ENCODE data around the gene SUSD1.
A peak's percentile ranks its signal among the peaks of the same experiment; 100 is the strongest.

Gene SUSD1

DNA sequence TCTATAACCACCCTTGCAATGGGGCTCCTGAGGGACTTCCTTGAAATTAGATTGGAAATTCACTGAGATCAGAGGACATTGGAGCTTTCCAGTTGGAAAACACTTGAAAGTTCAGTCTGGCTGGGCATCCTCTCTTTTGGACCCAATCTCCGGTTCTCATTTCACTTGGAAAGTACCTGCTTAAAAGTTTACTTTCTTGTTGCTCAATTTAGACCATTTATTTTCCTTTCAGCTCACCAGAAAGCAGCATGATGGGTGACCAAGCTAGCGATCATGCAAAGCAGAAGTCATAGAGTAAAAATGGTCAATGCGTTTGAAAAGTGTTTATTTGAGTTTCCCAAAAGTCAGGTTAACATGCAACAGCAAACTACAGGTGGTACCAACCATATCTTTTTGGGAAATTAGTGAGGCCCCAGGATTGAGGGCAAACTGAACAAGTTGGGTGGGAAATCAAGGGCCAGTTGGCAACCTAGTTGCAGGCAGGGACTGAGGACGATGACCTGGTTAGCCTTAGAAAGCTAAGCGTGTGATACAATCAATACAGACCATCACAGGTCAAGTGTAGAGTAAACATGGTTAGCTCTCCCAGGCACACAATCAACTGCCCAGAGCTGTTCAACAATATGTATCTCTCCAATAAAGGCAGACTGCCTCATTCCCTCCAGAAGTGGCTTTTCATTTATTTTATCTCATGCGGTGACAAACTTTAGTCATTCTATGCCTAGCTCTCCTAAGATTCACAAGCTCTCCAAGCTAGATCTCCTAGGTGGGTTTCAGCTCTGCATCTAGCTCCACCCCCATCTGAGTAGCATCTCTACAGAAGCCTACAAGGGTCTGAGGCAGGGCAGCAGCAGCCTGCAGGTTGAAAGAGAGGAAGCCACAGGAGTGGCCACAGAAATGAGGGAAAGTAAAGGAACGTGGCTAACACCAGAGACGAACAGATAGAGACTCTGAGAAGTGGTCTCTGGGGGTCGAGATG is 141.6 kb downstream of the SUSD1 start:
- Histone ChIP-seq H3K4me1 (ENCODE audit: control insufficient read depth in 1 of 2, insufficient read depth in 2 of 2, low read length in 2 of 2) (no peaks in the 10 kb centered on the region), H3K4me3 (ENCODE audit: low read depth in 1 of 2, low read length in 2 of 2) (no peak overlapping the region), H3K9me3 (ENCODE audit: control insufficient read depth in 1 of 2, low read length in 2 of 2) (no peaks in the 10 kb centered on the region), H3K27me3 (ENCODE audit: low read depth, low read length) (no peaks in the 10 kb centered on the region), H3K27ac (ENCODE audit: low read length) (no peak overlapping the region), H3K36me3 (ENCODE audit: control insufficient read depth in 1 of 2, insufficient read depth in 2 of 2, low read length in 2 of 2) (no peaks in the 10 kb centered on the region)

DNA sequence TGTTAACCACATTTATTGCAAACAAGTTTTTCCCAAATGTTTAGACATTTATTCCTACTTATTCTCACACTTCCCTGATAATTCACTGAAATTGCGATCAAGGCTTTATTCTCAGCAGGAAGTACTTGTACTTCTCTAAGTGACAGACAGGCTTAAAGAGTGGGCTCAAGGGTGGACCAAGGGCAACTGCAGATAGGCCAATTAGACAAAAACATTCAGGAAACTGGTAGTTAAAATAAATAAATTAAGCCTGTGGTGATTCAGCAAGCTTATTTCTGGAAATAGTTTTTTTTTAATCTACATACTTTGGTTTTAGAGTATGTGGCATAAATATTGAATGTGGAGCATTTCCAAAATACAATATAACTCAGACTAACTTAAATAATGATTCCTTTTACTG is 142.4 kb downstream of the SUSD1 start:
- Histone ChIP-seq H3K36me3 (ENCODE audit: control insufficient read depth in 1 of 2, insufficient read depth in 2 of 2, low read length in 2 of 2) (no peaks in the 10 kb centered on the region), H3K27ac (ENCODE audit: low read length) (no peak overlapping the region), H3K4me1 (ENCODE audit: control insufficient read depth in 1 of 2, insufficient read depth in 2 of 2, low read length in 2 of 2) (no peaks in the 10 kb centered on the region)

DNA sequence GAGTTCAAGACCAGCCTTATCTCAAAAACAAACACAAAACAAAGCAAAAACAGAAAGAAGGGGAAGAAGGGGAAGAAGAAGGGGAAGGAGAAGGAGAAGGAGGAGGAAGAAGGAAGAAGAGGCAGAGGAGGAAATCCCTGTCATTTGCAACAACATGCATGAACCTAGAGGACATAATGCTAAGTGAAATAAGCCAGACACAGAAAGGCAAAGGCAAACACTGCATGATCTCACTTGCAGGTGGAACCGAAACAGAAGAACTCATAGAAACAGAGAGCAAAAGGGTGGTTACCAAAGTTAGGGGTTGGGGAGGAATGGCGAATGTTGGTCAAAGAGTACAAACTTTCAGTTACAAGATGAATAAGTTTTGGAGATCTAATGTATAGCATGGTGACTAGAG is 143.1 kb downstream of the SUSD1 start:
- Histone ChIP-seq H3K27ac (ENCODE audit: low read length) (no peak overlapping the region), H3K4me3 (ENCODE audit: low read depth in 1 of 2, low read length in 2 of 2) (no peak overlapping the region), H3K36me3 (ENCODE audit: control insufficient read depth in 1 of 2, insufficient read depth in 2 of 2, low read length in 2 of 2) (no peaks in the 10 kb centered on the region), H3K9me3 (ENCODE audit: control insufficient read depth in 1 of 2, low read length in 2 of 2) (no peaks in the 10 kb centered on the region), H3K4me1 (ENCODE audit: control insufficient read depth in 1 of 2, insufficient read depth in 2 of 2, low read length in 2 of 2) (no peaks in the 10 kb centered on the region), H3K27me3 (ENCODE audit: low read depth, low read length) (no peaks in the 10 kb centered on the region)

More for the DNA sequence above, 142.4 kb downstream of the SUSD1 start:
- H3K4me3 ChIP-seq (ENCODE audit: low read depth in 1 of 2, low read length in 2 of 2) = no peak overlapping the region
- H3K9me3 ChIP-seq (ENCODE audit: control insufficient read depth in 1 of 2, low read length in 2 of 2) = no peaks in the 10 kb centered on the region
- no peaks in the 10 kb centered on the region for H3K27me3 ChIP-seq (ENCODE audit: low read depth, low read length)

DNA sequence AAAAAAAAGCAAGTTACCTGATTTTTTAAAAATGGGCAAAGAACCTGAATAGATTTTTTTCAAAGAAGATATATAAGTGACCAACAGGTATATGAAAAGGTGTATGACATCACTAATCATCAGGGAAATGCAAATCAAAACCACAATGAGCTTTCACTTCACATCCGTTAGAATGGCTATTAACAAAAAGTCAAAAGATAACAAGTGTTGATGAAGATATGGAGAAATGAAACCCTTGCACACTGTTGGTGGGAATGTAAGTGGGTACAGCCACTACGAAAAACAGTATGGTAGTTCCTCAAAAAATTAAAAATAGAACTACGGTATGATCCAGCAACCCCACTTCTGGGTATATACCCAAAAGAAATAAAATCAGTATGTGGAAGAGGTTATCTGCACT is 143.7 kb downstream of the SUSD1 start:
- H3K4me1 ChIP-seq (ENCODE audit: control insufficient read depth in 1 of 2, insufficient read depth in 2 of 2, low read length in 2 of 2) = no peaks in the 10 kb centered on the region
- H3K27ac ChIP-seq (ENCODE audit: low read length) = no peak overlapping the region
- no peaks in the 10 kb centered on the region for H3K9me3 ChIP-seq (ENCODE audit: control insufficient read depth in 1 of 2, low read length in 2 of 2)
- no peak overlapping the region for H3K4me3 ChIP-seq (ENCODE audit: low read depth in 1 of 2, low read length in 2 of 2)
- no peaks in the 10 kb centered on the region for H3K27me3 ChIP-seq (ENCODE audit: low read depth, low read length)
- H3K36me3 ChIP-seq (ENCODE audit: control insufficient read depth in 1 of 2, insufficient read depth in 2 of 2, low read length in 2 of 2) = no peaks in the 10 kb centered on the region

DNA sequence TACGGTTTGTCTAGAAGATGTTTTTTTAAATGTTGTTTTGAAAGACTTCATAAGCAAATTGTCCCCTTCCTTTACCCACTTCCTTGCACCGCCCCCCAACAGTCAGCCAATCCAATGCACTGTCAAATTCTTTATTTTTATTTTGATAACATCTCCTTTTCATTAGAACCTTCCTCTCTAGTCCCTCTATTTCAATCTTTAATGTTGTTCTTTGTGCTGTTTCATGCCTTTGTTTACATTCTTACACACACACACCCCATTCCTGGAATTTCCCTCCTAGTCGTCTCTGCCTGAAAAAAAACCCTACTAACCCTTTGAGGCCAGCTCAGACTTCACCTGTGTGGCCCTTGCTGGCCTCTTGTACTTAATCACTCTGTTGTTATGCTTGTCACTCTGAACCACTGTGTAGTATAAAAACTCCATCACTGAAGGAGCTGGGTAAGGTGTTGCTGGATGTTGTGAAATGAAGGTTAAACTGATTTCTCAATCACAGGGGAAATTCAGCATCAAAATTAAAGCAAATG is 145.1 kb downstream of the SUSD1 start:
- H3K4me3 ChIP-seq (ENCODE audit: low read depth in 1 of 2, low read length in 2 of 2) = no peak overlapping the region
- H3K9me3 ChIP-seq (ENCODE audit: control insufficient read depth in 1 of 2, low read length in 2 of 2) = no peaks in the 10 kb centered on the region
- H3K27me3 ChIP-seq (ENCODE audit: low read depth, low read length) = no peaks in the 10 kb centered on the region
- H3K36me3 ChIP-seq (ENCODE audit: control insufficient read depth in 1 of 2, insufficient read depth in 2 of 2, low read length in 2 of 2) = no peaks in the 10 kb centered on the region
- H3K27ac ChIP-seq (ENCODE audit: low read length) = no peak overlapping the region
- no peaks in the 10 kb centered on the region for H3K4me1 ChIP-seq (ENCODE audit: control insufficient read depth in 1 of 2, insufficient read depth in 2 of 2, low read length in 2 of 2)

DNA sequence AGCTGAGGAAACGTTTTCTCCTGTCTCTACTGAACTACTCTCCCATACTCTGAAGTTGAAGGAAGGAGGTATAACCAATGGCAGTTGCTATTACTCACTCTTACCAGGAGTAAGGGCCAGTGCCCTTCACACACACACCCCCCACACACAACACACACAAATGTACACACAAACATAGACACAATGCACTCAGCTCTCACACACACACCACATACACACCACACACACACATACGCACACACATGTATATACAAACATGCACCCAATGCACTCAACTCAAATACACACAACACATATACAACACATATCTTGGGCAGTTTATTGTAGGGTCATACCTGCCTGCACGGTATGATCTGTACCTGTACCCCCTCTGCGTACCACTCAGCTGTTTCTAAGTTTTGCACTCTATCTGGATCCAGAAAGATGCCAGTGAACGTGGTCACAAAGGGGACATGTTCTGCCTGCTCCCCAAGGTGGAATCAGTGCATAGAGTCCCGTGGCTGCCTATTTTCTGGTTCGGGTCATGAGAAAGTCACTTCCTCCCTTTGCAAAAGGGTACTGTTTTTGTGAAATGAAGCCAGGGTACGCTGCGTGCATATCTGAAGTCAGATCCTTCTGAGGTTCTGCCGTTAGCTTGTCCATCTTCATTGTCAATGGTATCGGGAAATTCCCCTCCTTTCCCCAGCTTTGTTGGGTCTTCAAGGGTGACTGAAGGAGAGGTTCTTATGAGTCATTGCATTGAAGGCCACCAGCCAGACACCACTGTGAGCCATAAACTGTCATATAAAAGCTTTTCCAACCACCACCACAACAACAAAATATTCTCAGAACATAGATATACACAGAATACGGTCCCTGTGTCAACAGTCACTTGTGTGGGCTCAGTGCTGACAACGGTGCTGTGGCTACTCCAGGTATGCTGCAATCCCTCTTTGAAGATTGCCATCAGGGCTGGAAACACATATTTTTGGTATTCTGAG is 146.6 kb downstream of the SUSD1 start:
- Histone ChIP-seq H3K36me3 (ENCODE audit: control insufficient read depth in 1 of 2, insufficient read depth in 2 of 2, low read length in 2 of 2) (no peaks in the 10 kb centered on the region), H3K4me3 (ENCODE audit: low read depth in 1 of 2, low read length in 2 of 2) (no peak overlapping the region), H3K27ac (ENCODE audit: low read length) (no peak overlapping the region), H3K9me3 (ENCODE audit: control insufficient read depth in 1 of 2, low read length in 2 of 2) (no peaks in the 10 kb centered on the region), H3K27me3 (ENCODE audit: low read depth, low read length) (no peaks in the 10 kb centered on the region), H3K4me1 (ENCODE audit: control insufficient read depth in 1 of 2, insufficient read depth in 2 of 2, low read length in 2 of 2) (no peaks in the 10 kb centered on the region)

DNA sequence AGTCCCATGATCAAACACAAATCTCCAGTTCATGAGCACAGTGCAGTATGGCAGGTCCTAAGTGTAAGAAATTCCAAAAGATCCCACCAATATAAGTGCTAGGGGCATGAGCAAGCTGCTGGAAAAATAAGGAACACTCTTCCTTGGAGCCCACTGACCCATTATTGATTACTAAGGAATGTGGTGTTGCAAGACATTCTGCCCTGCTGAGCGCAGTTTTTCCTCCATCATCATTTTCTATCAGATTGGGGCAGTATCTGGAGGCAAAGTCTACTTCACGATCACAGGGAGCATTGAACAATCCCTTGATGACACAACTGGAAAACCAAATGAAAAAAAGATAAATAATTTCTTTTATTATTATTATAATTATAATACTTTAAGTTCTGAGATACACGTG is 149.2 kb downstream of the SUSD1 start:
- Histone ChIP-seq H3K27me3 (ENCODE audit: low read depth, low read length) (no peaks in the 10 kb centered on the region), H3K27ac (ENCODE audit: low read length) (no peak overlapping the region), H3K4me1 (ENCODE audit: control insufficient read depth in 1 of 2, insufficient read depth in 2 of 2, low read length in 2 of 2) (no peaks in the 10 kb centered on the region), H3K36me3 (ENCODE audit: control insufficient read depth in 1 of 2, insufficient read depth in 2 of 2, low read length in 2 of 2) (no peaks in the 10 kb centered on the region), H3K4me3 (ENCODE audit: low read depth in 1 of 2, low read length in 2 of 2) (no peak overlapping the region), H3K9me3 (ENCODE audit: control insufficient read depth in 1 of 2, low read length in 2 of 2) (no peaks in the 10 kb centered on the region)

DNA sequence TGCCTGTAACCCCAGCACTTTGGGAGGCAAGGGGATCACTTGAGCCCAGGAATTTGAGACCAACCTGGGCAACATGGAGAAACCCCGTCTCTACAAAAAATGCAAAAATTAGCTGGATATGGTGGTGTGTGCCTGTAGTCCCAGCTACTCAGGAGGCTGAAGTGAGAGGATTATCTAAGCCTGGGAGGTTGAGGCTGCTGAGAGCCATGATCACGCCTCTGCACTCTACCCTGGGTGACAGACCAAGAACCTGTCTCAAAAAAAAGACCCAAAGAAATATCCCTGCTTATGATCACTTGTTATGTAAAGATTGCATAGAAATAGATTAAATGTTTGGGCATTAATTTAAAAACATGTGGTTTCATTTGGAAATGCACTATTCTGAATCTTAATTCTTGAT is 153.4 kb downstream of the SUSD1 start:
- Histone ChIP-seq H3K4me1 (ENCODE audit: control insufficient read depth in 1 of 2, insufficient read depth in 2 of 2, low read length in 2 of 2) (no peaks in the 10 kb centered on the region), H3K4me3 (ENCODE audit: low read depth in 1 of 2, low read length in 2 of 2) (no peak overlapping the region), H3K27ac (ENCODE audit: low read length) (peak overlapping the region; percentile 31)

DNA sequence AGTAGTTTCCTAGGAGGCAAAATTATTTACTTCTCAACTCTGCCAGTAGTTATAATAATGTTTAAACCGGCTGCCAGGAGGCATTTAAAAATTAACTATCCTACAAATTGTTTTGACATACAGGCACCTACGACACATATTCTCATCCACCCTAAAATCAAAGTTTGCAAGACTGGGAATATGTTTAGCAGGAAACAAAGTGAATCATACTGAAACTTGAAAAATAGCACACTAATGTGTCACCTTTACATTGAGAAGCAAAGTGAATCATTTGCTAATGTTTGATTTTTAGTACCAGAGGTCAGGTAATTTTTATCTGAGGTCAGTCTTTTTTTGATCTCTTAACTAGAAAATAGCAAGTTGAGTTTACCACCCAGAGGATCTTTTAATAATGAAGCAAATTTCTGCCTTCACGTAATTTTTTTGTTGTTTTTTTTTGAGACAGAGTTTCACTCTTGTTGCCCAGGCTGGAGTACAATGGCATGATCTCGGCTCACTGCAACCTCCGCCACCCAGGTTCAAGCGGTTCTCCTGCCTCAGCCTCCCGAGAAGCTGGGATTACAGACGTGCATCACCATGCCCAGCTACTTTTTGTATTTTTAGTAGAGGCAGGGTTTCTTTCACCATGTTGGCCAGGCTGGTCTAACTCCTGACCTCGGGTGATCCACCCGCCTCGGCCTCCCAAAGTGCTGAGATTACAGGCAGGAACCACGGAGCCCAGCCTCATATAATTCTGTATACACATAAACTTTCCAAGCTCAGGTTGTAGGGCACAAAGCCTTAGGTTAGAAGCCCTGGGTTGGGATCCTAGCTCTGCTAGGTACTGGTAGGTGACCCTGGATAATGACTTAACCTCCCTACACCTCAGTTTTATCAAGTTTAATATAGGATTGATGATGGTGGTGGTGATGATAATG is 154.2 kb downstream of the SUSD1 start:
- Histone ChIP-seq H3K9me3 (ENCODE audit: control insufficient read depth in 1 of 2, low read length in 2 of 2) (no peaks in the 10 kb centered on the region), H3K27me3 (ENCODE audit: low read depth, low read length) (no peaks in the 10 kb centered on the region), H3K36me3 (ENCODE audit: control insufficient read depth in 1 of 2, insufficient read depth in 2 of 2, low read length in 2 of 2) (no peaks in the 10 kb centered on the region), H3K4me1 (ENCODE audit: control insufficient read depth in 1 of 2, insufficient read depth in 2 of 2, low read length in 2 of 2) (no peaks in the 10 kb centered on the region), H3K4me3 (ENCODE audit: low read depth in 1 of 2, low read length in 2 of 2) (no peak overlapping the region), H3K27ac (ENCODE audit: low read length) (no peak overlapping the region)

More for the DNA sequence above, 153.4 kb downstream of the SUSD1 start:
- Histone ChIP-seq H3K9me3 (ENCODE audit: control insufficient read depth in 1 of 2, low read length in 2 of 2) (no peaks in the 10 kb centered on the region), H3K36me3 (ENCODE audit: control insufficient read depth in 1 of 2, insufficient read depth in 2 of 2, low read length in 2 of 2) (no peaks in the 10 kb centered on the region), H3K27me3 (ENCODE audit: low read depth, low read length) (no peaks in the 10 kb centered on the region)

DNA sequence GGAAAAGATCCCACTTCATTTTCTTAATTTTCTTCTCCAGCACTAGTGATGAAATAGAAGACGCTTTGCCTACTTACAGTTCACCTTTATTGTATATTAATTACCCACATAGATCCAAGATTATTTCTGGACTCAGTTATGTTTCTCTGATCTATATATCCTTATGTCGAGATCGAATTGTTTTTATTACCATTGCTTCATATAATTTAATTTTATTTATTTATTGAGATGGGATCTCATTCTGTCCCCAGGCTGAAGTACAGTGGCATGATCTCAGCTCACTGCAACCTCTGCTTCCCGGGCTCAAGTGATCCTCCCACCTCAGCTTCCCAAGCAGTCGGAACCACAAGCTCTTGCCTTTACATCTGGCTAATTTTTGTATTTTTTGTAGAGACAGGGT is 157.2 kb downstream of the SUSD1 start:
- H3K4me3 ChIP-seq (ENCODE audit: low read depth in 1 of 2, low read length in 2 of 2) = no peak overlapping the region
- no peaks in the 10 kb centered on the region for H3K27me3 ChIP-seq (ENCODE audit: low read depth, low read length)
- H3K9me3 ChIP-seq (ENCODE audit: control insufficient read depth in 1 of 2, low read length in 2 of 2) = no peaks in the 10 kb centered on the region
- H3K27ac ChIP-seq (ENCODE audit: low read length) = no peak overlapping the region
- H3K36me3 ChIP-seq (ENCODE audit: control insufficient read depth in 1 of 2, insufficient read depth in 2 of 2, low read length in 2 of 2) = no peaks in the 10 kb centered on the region
- no peaks in the 10 kb centered on the region for H3K4me1 ChIP-seq (ENCODE audit: control insufficient read depth in 1 of 2, insufficient read depth in 2 of 2, low read length in 2 of 2)
